ENCODE results near the gene SPHK1.
"Not testable (repeated sequence)": the region's sequence is repeated elsewhere in the genome, so short reads cannot be mapped to it uniquely, and the experiment has no call there.

- TF ChIP-seq POLR2AphosphoS5 (IDR thresholded peaks at IDR 0.05; ENCODE audit: low read depth, low read length); CTCF (IDR thresholded peaks at IDR 0.05): not testable (repeated sequence)
Measured at GRCh38 chr17:76359776-76360175, 24.6 kb upstream of the SPHK1 start.

Measured in Panc1 (cell line).